Fibroblast of lung (primary cell): ENCODE measurements around the gene SENP1. TPM values are rescaled to one million over a fixed set of nuclear protein-coding genes. Genes with fewer than 3 reads are reported as not detected.

Experiments
- DNase-seq, 2 donors: peaks; one replicate each; pipeline versions ENCODE4 v3.0.0 to v3.0.0-alpha.2; 2010; ENCODE audit warnings: low read depth in 2 of 2
- H2AFZ ChIP-seq: 2 replicates; pipeline ENCODE4 v1.5.1; 2012; ENCODE audit warnings: low read length, control low read depth, inconsistent platforms
- H3K27ac ChIP-seq: 2 replicates; pipeline ENCODE4 v1.5.1; 2011; ENCODE audit warnings: low read length, control low read depth; ENCODE audit not compliant: insufficient read depth
- H3K27me3 ChIP-seq: 2 replicates; pipeline ENCODE4 v1.5.1; 2011; ENCODE audit warnings: mild to moderate bottlenecking, low read length; ENCODE audit not compliant: control insufficient read depth, insufficient read depth
- H3K36me3 ChIP-seq: 2 replicates; pipeline ENCODE4 v1.5.1; 2011; ENCODE audit warnings: low read length; ENCODE audit not compliant: control insufficient read depth, insufficient read depth
- H3K4me1 ChIP-seq: 2 replicates; pipeline ENCODE4 v1.5.1; 2011; ENCODE audit warnings: low read length; ENCODE audit not compliant: control insufficient read depth, insufficient read depth; ENCODE audit errors: extremely low read depth
- H3K4me2 ChIP-seq: 2 replicates; pipeline ENCODE4 v1.5.1; 2011; ENCODE audit warnings: low read length, control low read depth; ENCODE audit not compliant: insufficient read depth; ENCODE audit errors: extremely low read depth
- H3K4me3 ChIP-seq, 4 experiments: fragments of 200-600 bp in 1 of 4; sonication (generic) in 1 of 4; replicated peaks in 1 of 4; 2 replicates each; pipeline ENCODE4 v1.5.1; 2011 to 2016; ENCODE audit warnings: low read length in 4 of 4, low read depth in 3 of 4, mild to moderate bottlenecking in 3 of 4, control low read depth in 2 of 4, inconsistent platforms in 1 of 4, mixed read lengths in 1 of 4; ENCODE audit not compliant: insufficient read depth in 1 of 4; ENCODE audit errors: control extremely low read depth in 1 of 4
- H3K79me2 ChIP-seq: 2 replicates; pipeline ENCODE4 v1.5.1; 2012; ENCODE audit warnings: mild to moderate bottlenecking, low read length, inconsistent platforms; ENCODE audit not compliant: control insufficient read depth, insufficient read depth
- H3K9ac ChIP-seq: 2 replicates; pipeline ENCODE4 v1.5.1; 2011; ENCODE audit warnings: mild to moderate bottlenecking, low read length, control low read depth; ENCODE audit not compliant: insufficient read depth
- H3K9me3 ChIP-seq: 2 replicates; pipeline ENCODE4 v1.5.1; 2012; ENCODE audit warnings: low read depth, low read length; ENCODE audit not compliant: control insufficient read depth, insufficient read depth
- H4K20me1 ChIP-seq: 2 replicates; pipeline ENCODE4 v1.5.1; 2011; ENCODE audit warnings: low read length; ENCODE audit not compliant: control insufficient read depth, insufficient read depth; ENCODE audit errors: extremely low read depth
- CTCF ChIP-seq, 2 donors: IDR thresholded peaks in 1 of 2; conservative IDR thresholded peaks in 1 of 2; 1 replicate in 1 of 2; 2 replicates in 1 of 2; pipeline ENCODE4 v1.5.1; 2011 to 2012; ENCODE audit warnings: low read length in 2 of 2, control low read depth in 1 of 2, inconsistent platforms in 1 of 2, low read depth in 1 of 2, mild to moderate bottlenecking in 1 of 2
- EZH2 ChIP-seq: IDR thresholded peaks from 2 replicates; pipeline ENCODE4 v1.5.1; 2012; ENCODE audit warnings: low read length, control low read depth, mild to moderate bottlenecking; ENCODE audit errors: missing control alignments
- polyA plus RNA-seq, 2 donors: library from polyadenylated mRNA; depleted of rRNA in 1 of 2; stranded (reverse) in 1 of 2; unstranded in 1 of 2; fragments of >200 nt; gene quantifications; 2 replicates each; pipeline ENCODE4 v1.2.1, GENCODE V29; 2011 to 2012; ENCODE audit warnings: missing spikeins in 1 of 2
- total RNA-seq: library from RNA; depleted of rRNA; stranded (reverse); fragments of >200 nt; gene quantifications from 2 replicates; pipeline ENCODE4 v1.2.1, GENCODE V29; 2014

The SENP1 gene
- total and polyA plus RNA-seq, 2 donors (not counting 1 experiment from before 2014, with no cell fraction given), result 14.7 to 17.9 TPM

DNA sequence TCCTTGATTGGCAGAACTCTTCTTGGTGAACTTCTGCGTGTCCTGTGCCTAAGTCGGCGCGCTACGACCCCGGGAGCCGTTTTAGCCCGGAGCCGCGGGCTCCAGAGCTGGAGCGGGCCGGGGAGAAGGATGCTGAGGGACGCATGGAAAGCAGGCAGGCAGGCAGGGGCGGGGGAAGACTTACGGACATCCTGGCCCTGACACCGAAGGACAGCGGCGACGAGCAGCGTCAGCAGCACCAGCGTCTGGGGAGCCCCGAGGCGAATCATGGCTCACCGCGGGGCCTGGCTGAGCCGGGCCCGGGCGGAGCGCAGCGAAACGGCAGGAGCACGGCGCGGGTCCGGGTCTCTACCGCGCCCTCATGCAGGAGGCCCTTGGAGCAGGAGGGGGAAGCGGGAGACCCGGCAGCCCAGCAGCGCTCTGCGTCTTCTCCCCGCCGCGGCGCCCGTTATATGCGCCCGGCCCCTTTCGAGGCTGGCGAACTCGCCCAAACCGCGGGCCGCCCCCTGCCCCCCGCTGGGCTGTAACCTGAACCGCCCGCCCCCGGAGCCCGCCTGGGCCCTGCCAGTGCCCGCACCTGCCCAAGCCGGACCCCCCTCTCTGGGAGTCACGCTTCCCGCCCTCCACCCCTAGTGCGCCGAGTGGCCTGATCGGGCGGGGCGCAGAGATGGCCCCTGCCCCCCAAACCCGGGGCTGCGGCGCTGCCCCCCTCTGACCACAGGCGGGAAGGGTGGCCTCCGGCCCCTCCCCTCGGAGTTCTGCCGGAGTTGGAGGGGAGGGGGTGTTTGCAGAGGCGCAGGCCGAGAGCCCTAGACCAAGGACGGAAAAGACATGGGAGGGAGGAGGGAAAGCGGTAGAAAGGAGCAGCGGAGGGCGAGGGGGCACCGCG lies 101.6 kb downstream of the SENP1 start, which contains the start of gene COL2A1:
TSS of gene COL2A1 (minus strand) at position 424 of the 889 bp plus-strand sequence. CDS start at position 269, 155 bp downstream.
- peaks cover 63% of the 10 kb centered on the region for H3K27me3 ChIP-seq

DNA sequence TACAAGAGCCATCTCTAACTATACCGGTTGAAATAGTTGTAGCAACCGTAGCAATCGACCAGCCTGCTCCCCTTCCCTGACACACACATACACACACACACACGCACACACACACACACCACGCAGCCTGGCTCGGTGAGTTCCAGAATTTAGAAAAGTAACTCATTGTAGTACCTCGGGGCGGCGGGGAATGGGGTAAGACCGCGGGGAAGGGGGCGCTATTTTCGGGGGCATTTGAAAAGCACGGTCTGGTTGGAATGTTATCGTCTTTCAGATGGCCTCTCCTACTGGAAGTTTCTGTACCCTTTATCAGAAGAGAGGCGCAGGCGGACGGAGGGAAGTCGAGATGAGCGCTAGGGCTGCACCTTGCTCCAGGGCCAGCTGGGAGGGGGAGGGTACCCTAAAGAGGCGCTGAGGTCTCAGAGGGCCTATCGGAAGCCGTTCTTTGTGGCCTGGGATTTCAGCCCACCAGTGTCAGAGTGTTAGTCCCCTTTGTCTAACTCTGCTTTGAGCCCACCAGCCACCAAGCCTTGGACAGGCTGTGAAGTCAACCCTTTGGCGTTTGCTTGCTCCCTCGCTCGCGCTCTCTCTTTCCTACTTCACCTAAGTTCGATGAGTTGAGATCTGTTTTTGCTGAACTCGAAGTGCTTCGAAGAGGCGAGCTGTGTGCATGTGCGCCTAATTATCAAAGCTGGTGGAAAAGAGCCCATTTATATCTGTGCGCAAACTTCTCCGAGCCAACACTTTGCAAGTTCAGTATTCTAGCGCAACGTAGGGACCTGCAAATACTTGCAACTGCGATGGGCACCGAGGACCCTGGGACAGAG lies 102.4 kb downstream of the SENP1 start:
- DNase-seq, result peak in 1 of 2 donors; percentile 17
- Histone ChIP-seq H3K4me2 (peak overlapping the region; percentile 51), H3K27me3 (peaks cover 66% of the 10 kb centered on the region), H3K9me3 (no peaks in the 10 kb centered on the region), H3K79me2 (no peaks in the 10 kb centered on the region), H3K36me3 (no peaks in the 10 kb centered on the region), H3K4me1 (peaks cover 6% of the 10 kb centered on the region), H2AFZ (no peak overlapping the region), H3K27ac (no peak overlapping the region), H3K9ac (no peak overlapping the region), H3K4me3 (peak overlapping the region in 1 of 4 experiments; percentile 17), H4K20me1 (no peaks in the 10 kb centered on the region)
- TF ChIP-seq CTCF (conservative IDR thresholded peaks at IDR 0.05 in 1 of 2, IDR thresholded peaks at IDR 0.05 in 1 of 2; ENCODE audit: low read depth in 1 of 2, low read length in 2 of 2) (no peak), EZH2 (peak; percentile 94)

More for the DNA sequence above, 101.6 kb downstream of the SENP1 start, which contains the start of gene COL2A1:
- TF ChIP-seq EZH2 (no peak), CTCF (conservative IDR thresholded peaks at IDR 0.05 in 1 of 2, IDR thresholded peaks at IDR 0.05 in 1 of 2; ENCODE audit: low read depth in 1 of 2, low read length in 2 of 2) (no peak)
- Histone ChIP-seq H3K9me3 (no peaks in the 10 kb centered on the region), H3K36me3 (no peaks in the 10 kb centered on the region), H3K27ac (no peak within 1 kb of the TSS), H3K4me2 (peak within 1 kb of the TSS; percentile 51), H2AFZ (no peak within 1 kb of the TSS), H3K79me2 (no peaks in the 10 kb centered on the region), H4K20me1 (no peaks in the 10 kb centered on the region), H3K9ac (no peak within 1 kb of the TSS), H3K4me1 (peaks cover 6% of the 10 kb centered on the region), H3K4me3 (peak within 1 kb of the TSS in 1 of 4 experiments; percentile 17)
- DNase-seq, result peak in 1 of 2 donors; percentile 15

DNA sequence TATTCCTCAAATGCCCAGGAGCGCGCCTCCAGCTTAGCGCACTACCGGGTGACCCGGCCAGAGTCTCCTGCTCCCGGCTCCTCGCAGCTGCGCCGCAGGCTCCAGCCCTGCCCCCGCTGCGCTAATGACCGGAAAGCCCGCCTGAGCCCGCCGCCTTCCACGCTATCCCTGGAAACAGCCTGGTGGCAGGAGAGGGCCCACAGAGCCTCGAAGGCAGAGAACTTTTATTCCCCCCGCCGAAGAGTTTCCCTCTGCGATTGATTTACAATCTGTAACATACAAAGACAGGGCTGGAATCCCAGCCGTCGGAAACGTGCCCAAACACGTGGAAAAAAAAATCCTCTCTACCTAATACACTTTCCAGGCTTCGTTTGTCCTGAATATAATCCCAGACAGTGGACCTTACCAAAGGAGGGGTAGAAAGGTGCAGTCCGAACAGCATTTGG lies 103.1 kb downstream of the SENP1 start:
- Histone ChIP-seq H3K9me3 (no peaks in the 10 kb centered on the region), H4K20me1 (no peaks in the 10 kb centered on the region), H3K27ac (no peak overlapping the region), H3K4me1 (peaks cover 6% of the 10 kb centered on the region), H2AFZ (no peak overlapping the region), H3K27me3 (peaks cover 70% of the 10 kb centered on the region), H3K4me3 (peak overlapping the region in 3 of 4 experiments; percentile 52 to 63 (median 59)), H3K79me2 (no peaks in the 10 kb centered on the region), H3K4me2 (peak overlapping the region; percentile 95), H3K36me3 (no peaks in the 10 kb centered on the region), H3K9ac (no peak overlapping the region)
- DNase-seq, result peak; percentile 25 to 37
- TF ChIP-seq EZH2 (no peak), CTCF (conservative IDR thresholded peaks at IDR 0.05 in 1 of 2, IDR thresholded peaks at IDR 0.05 in 1 of 2; ENCODE audit: low read depth in 1 of 2, low read length in 2 of 2) (no peak)
